ENCODE measurements around the gene SKI.
A peak's percentile ranks its signal among the peaks of the same experiment; 100 is the strongest.

Gene SKI

GRCh38 chr1:2202843-2203601 is 25.1 kb upstream of the SKI start:
- no peak for DNase-seq (ENCODE audit: low read depth)
- H3K4me3 ChIP-seq (ENCODE audit: low read depth, low read length), result no peak overlapping the region
- in situ Hi-C loops (cut with HindIII; ENCODE audit: low sequenced_read_pairs), result no loop called here
- TF ChIP-seq CTCF (IDR thresholded peaks at IDR 0.05; ENCODE audit: low read depth, low read length, missing control alignments), result no peak

GRCh38 chr1:2203671-2204414 is 24.3 kb upstream of the SKI start:
- TF ChIP-seq CTCF (IDR thresholded peaks at IDR 0.05; ENCODE audit: low read depth, low read length, missing control alignments), result no peak
- H3K4me3 ChIP-seq (ENCODE audit: low read depth, low read length), result peak overlapping the region; percentile 38
- no peak for DNase-seq (ENCODE audit: low read depth)
- in situ Hi-C loops (cut with HindIII; ENCODE audit: low sequenced_read_pairs), result no loop called here

GRCh38 chr1:2204415-2205190 is 23.5 kb upstream of the SKI start:
- in situ Hi-C loops (cut with HindIII; ENCODE audit: low sequenced_read_pairs), result no loop called here
- no peak for DNase-seq (ENCODE audit: low read depth)
- H3K4me3 ChIP-seq (ENCODE audit: low read depth, low read length), result peak overlapping the region; percentile 38
- no peak for TF ChIP-seq CTCF (IDR thresholded peaks at IDR 0.05; ENCODE audit: low read depth, low read length, missing control alignments)

GRCh38 chr1:2205191-2205952 is 22.7 kb upstream of the SKI start:
- peak; percentile 79 for DNase-seq (ENCODE audit: low read depth)
- no peak for TF ChIP-seq CTCF (IDR thresholded peaks at IDR 0.05; ENCODE audit: low read depth, low read length, missing control alignments)
- in situ Hi-C loops (cut with HindIII; ENCODE audit: low sequenced_read_pairs), result no loop called here
- peak overlapping the region; percentile 41 for H3K4me3 ChIP-seq (ENCODE audit: low read depth, low read length)

- TF ChIP-seq CTCF (IDR thresholded peaks at IDR 0.05; ENCODE audit: low read depth, low read length, missing control alignments), result no peak
- in situ Hi-C loops (cut with HindIII; ENCODE audit: low sequenced_read_pairs), result no loop called here
- DNase-seq (ENCODE audit: low read depth), result no peak
- no peak overlapping the region for H3K4me3 ChIP-seq (ENCODE audit: low read depth, low read length)
These were observed 21.2 kb upstream of the SKI start for GRCh38 chr1:2206813-2207487.

Data from astrocyte of the cerebellum (primary cell).